SK-N-MC (cell line): ENCODE results near the gene TBC1D1.

Source experiments
- EZH2 ChIP-seq: fragments of 200-600 bp; sonication (generic); IDR thresholded peaks from one replicate; pipeline ENCODE4 v1.6.1; 2017; ENCODE audit warnings: antibody characterized with exemption
- POLR2AphosphoS5 ChIP-seq: IDR thresholded peaks from 2 replicates; pipeline ENCODE4 v1.6.1; 2012; ENCODE audit warnings: mild to moderate bottlenecking, low read depth, low read length, borderline replicate concordance

DNA sequence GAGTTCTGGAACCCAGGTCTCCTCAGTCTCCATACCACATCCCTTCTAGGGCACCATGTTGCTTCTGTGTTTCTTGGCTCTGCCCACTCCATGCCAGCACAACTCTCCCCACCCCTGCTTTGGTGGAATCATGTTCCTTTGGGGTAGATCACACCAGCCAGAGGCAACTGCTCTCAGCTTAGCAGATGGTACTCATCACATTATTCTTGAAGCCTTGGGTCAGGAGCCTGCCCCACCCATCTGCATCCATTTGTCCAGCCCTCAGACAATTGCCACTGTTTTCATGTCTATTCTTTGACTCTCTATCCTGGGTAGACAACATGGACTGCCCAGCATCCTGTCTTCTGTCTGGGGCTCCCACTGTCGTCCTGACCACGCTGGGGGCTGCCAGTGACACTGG, 216.9 kb downstream of the TBC1D1 start:
- TF ChIP-seq POLR2AphosphoS5 (no peak), EZH2 (no peak)
